ENCODE results near the gene CRYBA2. TPM values are rescaled to one million over a fixed set of nuclear protein-coding genes. Genes with fewer than 3 reads are reported as not detected.

The CRYBA2 gene
- total and polyA plus RNA-seq, 2 experiments from 2014 or later = not detected

GRCh38 chr2:219010873-219011272, 17.7 kb upstream of the CRYBA2 start:
- Histone ChIP-seq H3K9me3 (ENCODE audit: low read depth) (no peaks in the 10 kb centered on the region), H4K20me1 (ENCODE audit: insufficient read depth) (no peaks in the 10 kb centered on the region), H3K27me3 (replicated peaks; ENCODE audit: insufficient read depth) (no peaks in the 10 kb centered on the region; the same call in 1 of the 2 replicates), H3K36me3 (ENCODE audit: low read depth) (no peaks in the 10 kb centered on the region), H3F3A (ENCODE audit: insufficient read depth) (no peaks in the 10 kb centered on the region), H3K79me2 (ENCODE audit: insufficient read depth) (no peaks in the 10 kb centered on the region), H3K4me2 (ENCODE audit: unreplicated experiment) (no peak overlapping the region), H3K9ac (no peak overlapping the region), H3K4me3 (no peak overlapping the region), H3K4me1 (ENCODE audit: insufficient read depth) (no peaks in the 10 kb centered on the region), H2AFZ (no peak overlapping the region), H3K9me2 (ENCODE audit: insufficient read depth) (no peaks in the 10 kb centered on the region), H3K27ac (no peak overlapping the region)
- DNase-seq = no peak
- in situ Hi-C loops (cut with MboI) = no loop called here
- 43 to 48% methylated on average over 5 of the region's 5 CpGs for WGBS, 2 experiments (ENCODE audit: low coverage in 1 of 2, low lambda C conversion rate in 2 of 2, missing lambda C conversion rate in 2 of 2)
- TF ChIP-seq EZH2 (IDR thresholded peaks at IDR 0.05; ENCODE audit: insufficient read depth, poor library complexity, severe bottlenecking) (no peak), EZH2phosphoT487 (IDR thresholded peaks at IDR 0.05; ENCODE audit: insufficient read depth, low read depth) (no peak)

GRCh38 chr2:219010162-219010756, 17.0 kb upstream of the CRYBA2 start:
- Histone ChIP-seq H3K9me3 (ENCODE audit: low read depth) (no peaks in the 10 kb centered on the region), H3K4me1 (ENCODE audit: insufficient read depth) (no peaks in the 10 kb centered on the region), H4K20me1 (ENCODE audit: insufficient read depth) (no peaks in the 10 kb centered on the region), H3K27ac (no peak overlapping the region), H3K4me2 (ENCODE audit: unreplicated experiment) (no peak overlapping the region), H3K9me2 (ENCODE audit: insufficient read depth) (no peaks in the 10 kb centered on the region), H3F3A (ENCODE audit: insufficient read depth) (no peaks in the 10 kb centered on the region), H3K27me3 (replicated peaks; ENCODE audit: insufficient read depth) (peaks cover 4% of the 10 kb centered on the region; the same call in 1 of the 2 replicates), H3K9ac (no peak overlapping the region), H3K79me2 (ENCODE audit: insufficient read depth) (no peaks in the 10 kb centered on the region), H2AFZ (no peak overlapping the region), H3K4me3 (no peak overlapping the region), H3K36me3 (ENCODE audit: low read depth) (no peaks in the 10 kb centered on the region)
- WGBS, 2 experiments (ENCODE audit: low coverage in 1 of 2, low lambda C conversion rate in 2 of 2, missing lambda C conversion rate in 2 of 2) = 38 to 40% methylated on average over 6 of the region's 6 CpGs
- no peak for DNase-seq
- no peak for TF ChIP-seq EZH2 (IDR thresholded peaks at IDR 0.05; ENCODE audit: insufficient read depth, poor library complexity, severe bottlenecking)
- TF ChIP-seq EZH2phosphoT487 (IDR thresholded peaks at IDR 0.05; ENCODE audit: insufficient read depth, low read depth) = no peak
- in situ Hi-C loops (cut with MboI) = no loop called here

GRCh38 chr2:219009294-219009693, 16.1 kb upstream of the CRYBA2 start:
- H3K79me2 ChIP-seq (ENCODE audit: insufficient read depth) = no peaks in the 10 kb centered on the region
- H3K9me3 ChIP-seq (ENCODE audit: low read depth) = no peaks in the 10 kb centered on the region
- DNase-seq = no peak
- TF ChIP-seq EZH2phosphoT487 (IDR thresholded peaks at IDR 0.05; ENCODE audit: insufficient read depth, low read depth) (no peak), EZH2 (IDR thresholded peaks at IDR 0.05; ENCODE audit: insufficient read depth, poor library complexity, severe bottlenecking) (no peak)
- no peak overlapping the region for H3K9ac ChIP-seq
- H3F3A ChIP-seq (ENCODE audit: insufficient read depth) = no peaks in the 10 kb centered on the region
- H2AFZ ChIP-seq = no peak overlapping the region
- H3K9me2 ChIP-seq (ENCODE audit: insufficient read depth) = no peaks in the 10 kb centered on the region
- 38 to 45% methylated on average over 2 of the region's 2 CpGs for WGBS, 2 experiments (ENCODE audit: low coverage in 1 of 2, low lambda C conversion rate in 2 of 2, missing lambda C conversion rate in 2 of 2)
- H3K36me3 ChIP-seq (ENCODE audit: low read depth) = no peaks in the 10 kb centered on the region
- H3K4me1 ChIP-seq (ENCODE audit: insufficient read depth) = no peaks in the 10 kb centered on the region
- in situ Hi-C loops (cut with MboI) = no loop called here
- H4K20me1 ChIP-seq (ENCODE audit: insufficient read depth) = no peaks in the 10 kb centered on the region
- no peak overlapping the region for H3K4me3 ChIP-seq
- H3K27ac ChIP-seq = no peak overlapping the region
- no peak overlapping the region for H3K4me2 ChIP-seq (ENCODE audit: unreplicated experiment)
- H3K27me3 ChIP-seq (replicated peaks; ENCODE audit: insufficient read depth) = peaks cover 12% of the 10 kb centered on the region

- H3K4me3 ChIP-seq = no peak overlapping the region
- no peaks in the 10 kb centered on the region for H3K4me1 ChIP-seq (ENCODE audit: insufficient read depth)
- H2AFZ ChIP-seq = no peak overlapping the region
- H3K9ac ChIP-seq = no peak overlapping the region
- H3K9me2 ChIP-seq (ENCODE audit: insufficient read depth) = no peaks in the 10 kb centered on the region
- 69 to 82% methylated on average over 3 of the region's 3 CpGs for WGBS, 2 experiments (ENCODE audit: low coverage in 1 of 2, low lambda C conversion rate in 2 of 2, missing lambda C conversion rate in 2 of 2)
- DNase-seq = no peak
- no peaks in the 10 kb centered on the region for H3K36me3 ChIP-seq (ENCODE audit: low read depth)
- no peaks in the 10 kb centered on the region for H3F3A ChIP-seq (ENCODE audit: insufficient read depth)
- no peaks in the 10 kb centered on the region for H3K79me2 ChIP-seq (ENCODE audit: insufficient read depth)
- H3K4me2 ChIP-seq (ENCODE audit: unreplicated experiment) = no peak overlapping the region
- in situ Hi-C loops (cut with MboI) = no loop called here
- peaks cover 59% of the 10 kb centered on the region for H3K27me3 ChIP-seq (replicated peaks; ENCODE audit: insufficient read depth)
- H3K27ac ChIP-seq = no peak overlapping the region
- no peaks in the 10 kb centered on the region for H3K9me3 ChIP-seq (ENCODE audit: low read depth)
- no peaks in the 10 kb centered on the region for H4K20me1 ChIP-seq (ENCODE audit: insufficient read depth)
- TF ChIP-seq EZH2 (IDR thresholded peaks at IDR 0.05; ENCODE audit: insufficient read depth, poor library complexity, severe bottlenecking) (no peak), EZH2phosphoT487 (IDR thresholded peaks at IDR 0.05; ENCODE audit: insufficient read depth, low read depth) (no peak)
Measured at GRCh38 chr2:219003979-219004378, 10.8 kb upstream of the CRYBA2 start.

GRCh38 chr2:219003267-219003634, 10.0 kb upstream of the CRYBA2 start:
- Histone ChIP-seq H2AFZ (no peak overlapping the region), H3K9ac (no peak overlapping the region), H3K4me1 (ENCODE audit: insufficient read depth) (no peaks in the 10 kb centered on the region), H3K9me2 (ENCODE audit: insufficient read depth) (no peaks in the 10 kb centered on the region), H3K27ac (no peak overlapping the region), H3K27me3 (replicated peaks; ENCODE audit: insufficient read depth) (peaks cover 59% of the 10 kb centered on the region), H3K9me3 (ENCODE audit: low read depth) (no peaks in the 10 kb centered on the region), H4K20me1 (ENCODE audit: insufficient read depth) (no peaks in the 10 kb centered on the region), H3K36me3 (ENCODE audit: low read depth) (no peaks in the 10 kb centered on the region), H3K4me3 (no peak overlapping the region), H3K4me2 (ENCODE audit: unreplicated experiment) (no peak overlapping the region), H3K79me2 (ENCODE audit: insufficient read depth) (no peaks in the 10 kb centered on the region), H3F3A (ENCODE audit: insufficient read depth) (no peaks in the 10 kb centered on the region)
- TF ChIP-seq EZH2 (IDR thresholded peaks at IDR 0.05; ENCODE audit: insufficient read depth, poor library complexity, severe bottlenecking) = no peak
- no peak for TF ChIP-seq EZH2phosphoT487 (IDR thresholded peaks at IDR 0.05; ENCODE audit: insufficient read depth, low read depth)
- 7 to 13% methylated on average over 20 of the region's 20 CpGs for WGBS, 2 experiments (ENCODE audit: low coverage in 1 of 2, low lambda C conversion rate in 2 of 2, missing lambda C conversion rate in 2 of 2)
- in situ Hi-C loops (cut with MboI) = no loop called here
- no peak for DNase-seq
